ENCODE data around the gene ACTL6B.

The ACTL6B gene

DNA sequence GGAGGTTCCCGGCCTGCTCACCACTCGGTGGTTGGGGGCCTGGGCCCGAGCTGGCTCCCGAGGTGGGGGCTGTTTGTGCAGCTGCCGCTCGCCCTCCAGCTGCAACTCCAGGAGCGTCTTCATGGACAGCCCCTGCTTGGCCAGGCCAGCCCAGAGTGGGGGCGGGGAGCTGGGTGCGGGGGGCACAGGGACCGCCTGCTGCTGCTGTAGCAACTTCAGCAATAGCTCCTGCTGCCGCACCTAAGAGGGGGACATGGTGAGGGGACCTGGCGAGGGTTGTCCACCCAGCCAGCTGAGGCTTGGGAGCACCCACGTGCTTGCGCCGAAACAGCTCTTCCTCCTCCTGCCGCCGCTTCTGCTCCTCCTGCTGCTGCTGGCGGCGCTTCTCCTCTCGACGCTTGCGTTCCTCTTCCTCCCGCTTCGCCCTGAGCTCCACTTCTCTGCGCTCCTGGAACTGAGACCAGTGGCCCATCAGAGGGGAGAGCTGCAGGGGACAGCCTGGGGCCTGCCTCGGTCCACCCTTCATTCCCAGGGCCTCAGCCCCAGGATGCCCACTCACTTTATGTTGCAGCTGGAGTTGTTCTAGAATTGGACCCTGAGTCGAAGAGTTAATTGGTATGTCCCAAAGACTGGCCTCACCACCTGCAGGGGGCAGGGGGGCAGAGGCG is 26.9 kb upstream of the ACTL6B start:
- no peak for DNase-seq
- H2AK5ac ChIP-seq (ENCODE audit: low read length, severe bottlenecking), result no peak overlapping the region
- H2BK12ac ChIP-seq (ENCODE audit: low read length in 2 of 2), result no peak overlapping the region
- peaks cover 89 to 98% of the 10 kb centered on the region in 2 experiments for H3K36me3 ChIP-seq (ENCODE audit: control insufficient read depth in 1 of 2, insufficient read depth in 2 of 2, low read depth in 1 of 2, low read length in 2 of 2)
- H3K4me2 ChIP-seq (ENCODE audit: low read length, poor library complexity, severe bottlenecking), result no peak overlapping the region
- no peak overlapping the region for H3K27ac ChIP-seq (ENCODE audit: low read length, poor library complexity, severe bottlenecking)
- WGBS, result 95% methylated on average over 28 of the region's 28 CpGs
- H2BK15ac ChIP-seq (ENCODE audit: low read depth, poor library complexity, severe bottlenecking), result no peak overlapping the region
- no peak overlapping the region for H4K8ac ChIP-seq (ENCODE audit: low read length)
- H3K18ac ChIP-seq (ENCODE audit: low read depth in 1 of 2, low read length in 2 of 2), result no peak overlapping the region
- peaks cover 22% of the 10 kb centered on the region for H3K4me1 ChIP-seq (ENCODE audit: control insufficient read depth, insufficient read depth, low read depth, low read length)
- H2AFZ ChIP-seq (ENCODE audit: low read depth, low read length), result no peak overlapping the region
- no peak overlapping the region for H3K4me3 ChIP-seq (ENCODE audit: insufficient read depth in 1 of 2, low read depth in 1 of 2, low read length in 2 of 2)
- no peaks in the 10 kb centered on the region for H3K27me3 ChIP-seq (ENCODE audit: control insufficient read depth in 1 of 2, insufficient read depth in 1 of 2, low read length in 2 of 2)
- H3K79me1 ChIP-seq (replicated peaks; ENCODE audit: low read length, poor library complexity, severe bottlenecking), result peaks cover 34% of the 10 kb centered on the region
- no peaks in the 10 kb centered on the region for H3K9me3 ChIP-seq (ENCODE audit: control insufficient read depth, low read length)
- H4K91ac ChIP-seq (ENCODE audit: low read length), result no peak overlapping the region
- H3K9ac ChIP-seq (ENCODE audit: low read length), result no peak overlapping the region
- H2BK5ac ChIP-seq (ENCODE audit: low read depth, low read length, poor library complexity, severe bottlenecking), result no peak overlapping the region
- no peak overlapping the region for H3K4ac ChIP-seq (ENCODE audit: low read depth in 1 of 2, low read length in 2 of 2)
- H3K23ac ChIP-seq (ENCODE audit: low read length in 2 of 2), result no peak overlapping the region
- no peak overlapping the region for H2BK120ac ChIP-seq (ENCODE audit: low read depth, low read length)
- H3K14ac ChIP-seq (ENCODE audit: low read length in 2 of 2), result no peak overlapping the region

DNA sequence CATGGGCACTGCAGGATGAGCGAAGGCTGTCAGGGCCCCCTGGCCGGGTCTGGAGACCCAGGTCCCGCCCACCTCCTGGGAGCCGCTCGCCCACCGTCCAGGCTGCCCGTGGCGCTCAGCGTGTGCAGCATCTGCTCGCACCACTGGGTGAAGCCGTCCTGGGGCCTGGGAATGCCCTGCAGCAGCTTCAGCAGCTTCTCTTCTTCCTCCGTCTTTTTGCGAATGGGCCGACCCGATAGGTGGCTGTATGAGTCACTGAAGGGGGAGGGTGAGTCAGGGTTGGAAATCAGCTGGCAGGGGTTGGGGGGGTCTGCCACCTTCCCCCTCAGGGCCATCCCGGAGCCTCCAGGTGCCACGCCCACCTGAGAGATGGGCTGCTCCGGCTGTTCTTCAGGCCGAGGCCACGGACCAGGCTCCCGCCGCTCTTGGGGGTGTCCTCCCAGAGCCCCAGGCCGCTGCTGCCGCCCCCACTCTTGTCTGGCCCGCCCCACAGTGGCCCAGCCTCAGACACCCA is 26.0 kb upstream of the ACTL6B start:
- WGBS, result 84% methylated on average over 21 of the region's 25 CpGs
- H3K4me3 ChIP-seq (ENCODE audit: insufficient read depth in 1 of 2, low read depth in 1 of 2, low read length in 2 of 2), result no peak overlapping the region
- no peaks in the 10 kb centered on the region for H3K9me3 ChIP-seq (ENCODE audit: control insufficient read depth, low read length)
- H3K36me3 ChIP-seq (ENCODE audit: control insufficient read depth in 1 of 2, insufficient read depth in 2 of 2, low read depth in 1 of 2, low read length in 2 of 2), result peaks cover 93 to 98% of the 10 kb centered on the region in 2 experiments
- no peak overlapping the region for H3K9ac ChIP-seq (ENCODE audit: low read length)
- H4K91ac ChIP-seq (ENCODE audit: low read length), result no peak overlapping the region
- no peaks in the 10 kb centered on the region for H3K27me3 ChIP-seq (ENCODE audit: control insufficient read depth in 1 of 2, insufficient read depth in 1 of 2, low read length in 2 of 2)
- H3K79me1 ChIP-seq (replicated peaks; ENCODE audit: low read length, poor library complexity, severe bottlenecking), result peaks cover 35% of the 10 kb centered on the region
- no peak overlapping the region for H3K14ac ChIP-seq (ENCODE audit: low read length in 2 of 2)
- H3K4me1 ChIP-seq (ENCODE audit: control insufficient read depth, insufficient read depth, low read depth, low read length), result peaks cover 17% of the 10 kb centered on the region
- no peak overlapping the region for H2BK120ac ChIP-seq (ENCODE audit: low read depth, low read length)
- no peak overlapping the region for H2AFZ ChIP-seq (ENCODE audit: low read depth, low read length)
- H4K8ac ChIP-seq (ENCODE audit: low read length), result no peak overlapping the region
- no peak overlapping the region for H2BK15ac ChIP-seq (ENCODE audit: low read depth, poor library complexity, severe bottlenecking)
- no peak overlapping the region for H3K23ac ChIP-seq (ENCODE audit: low read length in 2 of 2)
- DNase-seq, result no peak
- no peak overlapping the region for H2BK12ac ChIP-seq (ENCODE audit: low read length in 2 of 2)
- no peak overlapping the region for H2BK5ac ChIP-seq (ENCODE audit: low read depth, low read length, poor library complexity, severe bottlenecking)
- no peak overlapping the region for H3K4ac ChIP-seq (ENCODE audit: low read depth in 1 of 2, low read length in 2 of 2)
- H3K18ac ChIP-seq (ENCODE audit: low read depth in 1 of 2, low read length in 2 of 2), result no peak overlapping the region
- H3K4me2 ChIP-seq (ENCODE audit: low read length, poor library complexity, severe bottlenecking), result no peak overlapping the region
- no peak overlapping the region for H3K27ac ChIP-seq (ENCODE audit: low read length, poor library complexity, severe bottlenecking)
- H2AK5ac ChIP-seq (ENCODE audit: low read length, severe bottlenecking), result no peak overlapping the region

DNA sequence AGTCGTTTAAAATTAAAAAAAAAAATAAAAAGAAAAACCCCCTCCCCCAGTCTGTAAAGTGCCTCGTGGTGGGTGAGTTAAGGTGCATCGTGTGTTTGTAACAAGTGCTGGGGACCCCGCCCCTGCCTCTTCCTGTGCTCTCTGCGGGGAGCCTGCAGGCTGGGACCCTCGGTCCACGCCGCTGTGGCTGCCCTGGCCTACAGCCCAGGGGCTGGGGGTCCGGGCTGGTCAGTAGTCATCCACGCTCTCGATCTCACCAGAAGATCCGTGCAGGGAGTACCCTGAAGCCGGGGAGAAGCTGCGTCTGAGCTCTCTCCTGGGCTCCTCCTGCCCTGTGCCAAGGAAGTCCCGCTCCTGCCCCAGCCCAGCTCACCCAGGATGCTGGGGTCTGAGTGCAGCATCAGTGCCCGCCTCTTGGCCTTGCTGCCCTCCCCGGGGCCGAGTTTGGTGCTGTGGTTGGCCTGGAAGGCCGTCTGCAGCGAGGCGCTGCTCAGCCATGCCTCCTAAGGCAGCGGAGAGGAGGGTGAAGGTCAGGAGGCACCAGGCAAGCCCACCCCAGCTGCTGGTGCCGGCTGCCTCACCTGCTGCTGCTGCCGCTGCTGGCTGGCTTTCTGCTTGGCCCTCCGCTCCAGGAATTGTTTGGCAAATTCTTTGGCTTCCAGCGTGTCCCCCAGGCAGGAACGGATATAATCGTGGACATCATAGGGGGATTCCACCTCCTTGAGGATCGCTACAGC is 25.4 kb upstream of the ACTL6B start:
- Histone ChIP-seq H3K4me3 (ENCODE audit: insufficient read depth in 1 of 2, low read depth in 1 of 2, low read length in 2 of 2) (no peak overlapping the region), H2BK5ac (ENCODE audit: low read depth, low read length, poor library complexity, severe bottlenecking) (no peak overlapping the region), H2AK5ac (ENCODE audit: low read length, severe bottlenecking) (no peak overlapping the region), H3K27ac (ENCODE audit: low read length, poor library complexity, severe bottlenecking) (no peak overlapping the region), H3K23ac (ENCODE audit: low read length in 2 of 2) (no peak overlapping the region), H3K9me3 (ENCODE audit: control insufficient read depth, low read length) (no peaks in the 10 kb centered on the region), H4K91ac (ENCODE audit: low read length) (no peak overlapping the region), H3K4me1 (ENCODE audit: control insufficient read depth, insufficient read depth, low read depth, low read length) (peaks cover 19% of the 10 kb centered on the region), H3K18ac (ENCODE audit: low read depth in 1 of 2, low read length in 2 of 2) (no peak overlapping the region), H2BK12ac (ENCODE audit: low read length in 2 of 2) (no peak overlapping the region), H4K8ac (ENCODE audit: low read length) (no peak overlapping the region), H3K9ac (ENCODE audit: low read length) (no peak overlapping the region), H3K14ac (ENCODE audit: low read length in 2 of 2) (no peak overlapping the region), H2BK120ac (ENCODE audit: low read depth, low read length) (no peak overlapping the region), H3K4ac (ENCODE audit: low read depth in 1 of 2, low read length in 2 of 2) (no peak overlapping the region), H2AFZ (ENCODE audit: low read depth, low read length) (no peak overlapping the region), H3K27me3 (ENCODE audit: control insufficient read depth in 1 of 2, insufficient read depth in 1 of 2, low read length in 2 of 2) (no peaks in the 10 kb centered on the region), H3K4me2 (ENCODE audit: low read length, poor library complexity, severe bottlenecking) (no peak overlapping the region), H3K36me3 (ENCODE audit: control insufficient read depth in 1 of 2, insufficient read depth in 2 of 2, low read depth in 1 of 2, low read length in 2 of 2) (peaks cover 93 to 98% of the 10 kb centered on the region in 2 experiments), H3K79me1 (replicated peaks; ENCODE audit: low read length, poor library complexity, severe bottlenecking) (peaks cover 29% of the 10 kb centered on the region), H2BK15ac (ENCODE audit: low read depth, poor library complexity, severe bottlenecking) (no peak overlapping the region)
- 92% methylated on average over 28 of the region's 29 CpGs for WGBS
- DNase-seq, result no peak

DNA sequence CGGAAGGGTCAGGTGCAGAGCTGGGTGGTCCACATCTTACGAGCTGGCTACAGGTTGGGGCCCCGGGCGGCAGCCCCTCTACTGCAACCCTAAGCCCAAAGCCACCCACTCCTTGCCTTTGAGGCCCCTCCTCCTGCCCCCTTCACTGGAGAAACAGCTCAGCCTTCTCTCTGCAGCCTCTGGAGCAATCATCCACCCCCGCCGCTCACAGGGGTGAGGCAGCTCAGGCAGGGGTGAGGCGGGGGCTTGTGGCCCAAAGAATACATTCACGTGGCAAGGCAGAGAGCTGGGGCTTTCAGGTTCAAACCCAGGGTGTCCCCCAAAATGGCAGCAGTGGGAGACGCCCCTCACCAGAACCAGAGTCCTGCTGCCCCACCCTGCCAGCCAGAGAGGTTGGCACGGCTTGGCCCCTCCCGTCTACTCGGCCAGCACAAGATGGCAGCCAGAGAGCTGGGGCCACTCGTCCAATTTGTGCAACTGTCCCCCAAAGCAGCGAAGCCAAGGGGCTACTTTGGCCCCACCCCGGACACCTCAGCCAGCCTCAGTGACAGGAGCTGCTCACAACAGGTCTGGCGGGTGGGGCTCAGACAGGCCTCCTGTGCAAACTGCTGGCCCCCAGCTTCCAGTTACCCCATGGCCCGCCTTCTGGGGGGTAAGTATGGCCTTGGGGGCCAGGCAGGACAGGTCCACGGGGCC is 24.5 kb upstream of the ACTL6B start:
- H3K27me3 ChIP-seq (ENCODE audit: control insufficient read depth in 1 of 2, insufficient read depth in 1 of 2, low read length in 2 of 2), result no peaks in the 10 kb centered on the region
- no peak overlapping the region for H2AK5ac ChIP-seq (ENCODE audit: low read length, severe bottlenecking)
- H4K8ac ChIP-seq (ENCODE audit: low read length), result peak overlapping the region; percentile 73
- H3K18ac ChIP-seq (ENCODE audit: low read depth in 1 of 2, low read length in 2 of 2), result no peak overlapping the region
- H3K4me1 ChIP-seq (ENCODE audit: control insufficient read depth, insufficient read depth, low read depth, low read length), result peaks cover 25% of the 10 kb centered on the region
- H3K79me1 ChIP-seq (replicated peaks; ENCODE audit: low read length, poor library complexity, severe bottlenecking), result peaks cover 23% of the 10 kb centered on the region
- H3K4me2 ChIP-seq (ENCODE audit: low read length, poor library complexity, severe bottlenecking), result no peak overlapping the region
- H3K9me3 ChIP-seq (ENCODE audit: control insufficient read depth, low read length), result no peaks in the 10 kb centered on the region
- H3K9ac ChIP-seq (ENCODE audit: low read length), result no peak overlapping the region
- H3K4ac ChIP-seq (ENCODE audit: low read depth in 1 of 2, low read length in 2 of 2), result no peak overlapping the region
- H4K91ac ChIP-seq (ENCODE audit: low read length), result no peak overlapping the region
- H2AFZ ChIP-seq (ENCODE audit: low read depth, low read length), result no peak overlapping the region
- peaks cover 87 to 93% of the 10 kb centered on the region in 2 experiments for H3K36me3 ChIP-seq (ENCODE audit: control insufficient read depth in 1 of 2, insufficient read depth in 2 of 2, low read depth in 1 of 2, low read length in 2 of 2)
- no peak for DNase-seq
- H2BK5ac ChIP-seq (ENCODE audit: low read depth, low read length, poor library complexity, severe bottlenecking), result no peak overlapping the region
- H3K27ac ChIP-seq (ENCODE audit: low read length, poor library complexity, severe bottlenecking), result no peak overlapping the region
- H3K4me3 ChIP-seq (ENCODE audit: insufficient read depth in 1 of 2, low read depth in 1 of 2, low read length in 2 of 2), result no peak overlapping the region
- H2BK15ac ChIP-seq (ENCODE audit: low read depth, poor library complexity, severe bottlenecking), result no peak overlapping the region
- no peak overlapping the region for H3K23ac ChIP-seq (ENCODE audit: low read length in 2 of 2)
- H3K14ac ChIP-seq (ENCODE audit: low read length in 2 of 2), result no peak overlapping the region
- no peak overlapping the region for H2BK12ac ChIP-seq (ENCODE audit: low read length in 2 of 2)
- WGBS, result 95% methylated on average over 18 of the region's 18 CpGs
- no peak overlapping the region for H2BK120ac ChIP-seq (ENCODE audit: low read depth, low read length)
